ENCODE data around the gene DDI1.

Gene DDI1

GRCh38 chr11:104049116-104049515 is 12.7 kb downstream of the DDI1 start:
- no peak overlapping the region for H3K4me3 ChIP-seq (ENCODE audit: low read depth, low read length)
- no peak for DNase-seq (ENCODE audit: low read depth)
- TF ChIP-seq, protein P1, sequence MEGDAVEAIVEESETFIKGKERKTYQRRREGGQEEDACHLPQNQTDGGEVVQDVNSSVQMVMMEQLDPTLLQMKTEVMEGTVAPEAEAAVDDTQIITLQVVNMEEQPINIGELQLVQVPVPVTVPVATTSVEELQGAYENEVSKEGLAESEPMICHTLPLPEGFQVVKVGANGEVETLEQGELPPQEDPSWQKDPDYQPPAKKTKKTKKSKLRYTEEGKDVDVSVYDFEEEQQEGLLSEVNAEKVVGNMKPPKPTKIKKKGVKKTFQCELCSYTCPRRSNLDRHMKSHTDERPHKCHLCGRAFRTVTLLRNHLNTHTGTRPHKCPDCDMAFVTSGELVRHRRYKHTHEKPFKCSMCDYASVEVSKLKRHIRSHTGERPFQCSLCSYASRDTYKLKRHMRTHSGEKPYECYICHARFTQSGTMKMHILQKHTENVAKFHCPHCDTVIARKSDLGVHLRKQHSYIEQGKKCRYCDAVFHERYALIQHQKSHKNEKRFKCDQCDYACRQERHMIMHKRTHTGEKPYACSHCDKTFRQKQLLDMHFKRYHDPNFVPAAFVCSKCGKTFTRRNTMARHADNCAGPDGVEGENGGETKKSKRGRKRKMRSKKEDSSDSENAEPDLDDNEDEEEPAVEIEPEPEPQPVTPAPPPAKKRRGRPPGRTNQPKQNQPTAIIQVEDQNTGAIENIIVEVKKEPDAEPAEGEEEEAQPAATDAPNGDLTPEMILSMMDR (IDR thresholded peaks at IDR 0.05; ENCODE audit: control insufficient read depth, extremely low read depth, insufficient read depth) = no peak

DNA sequence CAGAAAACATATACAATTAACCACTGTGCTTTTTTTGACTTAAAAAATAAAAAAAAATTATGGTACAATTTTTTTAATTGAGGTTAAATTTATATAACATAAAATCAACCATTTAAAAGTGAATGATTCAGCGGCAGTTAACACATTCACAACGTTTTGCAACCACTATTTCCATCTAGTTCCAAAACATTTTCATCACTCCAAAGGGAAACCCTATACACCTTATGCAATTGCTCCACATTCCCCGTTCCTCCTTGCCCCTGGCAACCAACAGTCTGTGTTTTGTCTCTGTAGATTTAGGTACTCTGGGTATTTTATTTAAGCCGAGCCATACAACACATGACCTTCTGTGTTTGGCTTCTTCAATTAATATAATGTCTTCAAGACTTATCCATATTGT is 15.3 kb downstream of the DDI1 start:
- no peak overlapping the region for H3K4me3 ChIP-seq (ENCODE audit: low read depth, low read length)
- no peak for DNase-seq (ENCODE audit: low read depth)
- TF ChIP-seq, protein P1 (IDR thresholded peaks at IDR 0.05; ENCODE audit: control insufficient read depth, extremely low read depth, insufficient read depth) = no peak

GRCh38 chr11:104053743-104054478 is 17.5 kb downstream of the DDI1 start:
- no peak overlapping the region for H3K4me3 ChIP-seq (ENCODE audit: low read depth, low read length)
- no peak for DNase-seq (ENCODE audit: low read depth)
- TF ChIP-seq, protein P1 (IDR thresholded peaks at IDR 0.05; ENCODE audit: control insufficient read depth, extremely low read depth, insufficient read depth) = no peak

GRCh38 chr11:104054911-104055529 is 18.6 kb downstream of the DDI1 start:
- no peak overlapping the region for H3K4me3 ChIP-seq (ENCODE audit: low read depth, low read length)
- DNase-seq (ENCODE audit: low read depth) = no peak
- TF ChIP-seq, protein P1 (IDR thresholded peaks at IDR 0.05; ENCODE audit: control insufficient read depth, extremely low read depth, insufficient read depth) = no peak

- TF ChIP-seq, protein P1 (IDR thresholded peaks at IDR 0.05; ENCODE audit: control insufficient read depth, extremely low read depth, insufficient read depth) = no peak
- no peak overlapping the region for H3K4me3 ChIP-seq (ENCODE audit: low read depth, low read length)
- no peak for DNase-seq (ENCODE audit: low read depth)
Measured at GRCh38 chr11:104055596-104055995, 19.2 kb downstream of the DDI1 start.

DNA sequence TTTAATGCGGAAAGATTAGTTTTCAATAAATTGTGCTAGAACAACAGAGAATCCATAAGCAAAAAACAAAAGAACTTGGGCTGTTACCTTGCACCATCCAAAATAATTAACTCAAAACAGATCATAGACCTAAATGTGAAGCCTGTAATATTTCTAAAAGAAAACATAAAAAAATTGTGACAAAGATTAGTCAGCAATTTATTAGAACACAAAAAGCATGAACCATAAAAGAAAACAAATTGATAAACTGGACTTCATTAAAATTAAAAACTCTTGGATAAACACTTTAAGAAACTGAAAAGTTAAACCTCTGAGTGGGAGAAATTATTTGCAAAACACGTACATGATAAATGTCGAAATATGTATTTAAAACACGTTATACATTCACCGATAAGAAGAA is 21.5 kb downstream of the DDI1 start:
- no peak for DNase-seq (ENCODE audit: low read depth)
- no peak overlapping the region for H3K4me3 ChIP-seq (ENCODE audit: low read depth, low read length)
- TF ChIP-seq, protein P1 (IDR thresholded peaks at IDR 0.05; ENCODE audit: control insufficient read depth, extremely low read depth, insufficient read depth) = no peak

Measured in LNCaP clone FGC (cell line).